Ammon's horn (tissue), 1 donor: ENCODE data around the gene LAMB2.

ENCODE experiments used
- DNase-seq: peaks from one replicate; pipeline ENCODE4 v3.0.0-alpha.2; 2016; ENCODE audit warnings: low spot score

LAMB2 gene

GRCh38 chr3:49161808-49162530 lies 29.1 kb upstream of the LAMB2 start:
- DNase-seq, result peak; percentile 36

- no peak for DNase-seq
These were observed 28.3 kb upstream of the LAMB2 start for GRCh38 chr3:49161197-49161596.

GRCh38 chr3:49158792-49159191 lies 25.9 kb upstream of the LAMB2 start:
- DNase-seq, result no peak

GRCh38 chr3:49158103-49158709 lies 25.4 kb upstream of the LAMB2 start:
- no peak for DNase-seq

GRCh38 chr3:49157289-49157688 lies 24.4 kb upstream of the LAMB2 start:
- DNase-seq, result no peak

GRCh38 chr3:49153349-49153912 lies 20.6 kb upstream of the LAMB2 start:
- no peak for DNase-seq

GRCh38 chr3:49151610-49152009 lies 18.8 kb upstream of the LAMB2 start:
- DNase-seq, result no peak

GRCh38 chr3:49148159-49148558 lies 15.3 kb upstream of the LAMB2 start:
- no peak for DNase-seq

- no peak for DNase-seq
These were observed 7.2 kb upstream of the LAMB2 start for GRCh38 chr3:49140080-49140479.

- DNase-seq, result no peak
These were observed 2.6 kb upstream of the LAMB2 start for GRCh38 chr3:49135499-49135898.

- DNase-seq, result no peak
These were observed 1.8 kb upstream of the LAMB2 start for GRCh38 chr3:49134471-49135265.

- DNase-seq, result peak; percentile 86
These were observed 539 bp upstream of the LAMB2 start for GRCh38 chr3:49133226-49133951.

- no peak for DNase-seq
These were observed 795 bp downstream of the LAMB2 start for GRCh38 chr3:49132073-49132436.

- DNase-seq, result no peak
These were observed 1.3 kb downstream of the LAMB2 start for GRCh38 chr3:49131576-49131975.

- DNase-seq, result no peak
These were observed 1.8 kb downstream of the LAMB2 start for GRCh38 chr3:49131040-49131439.

- DNase-seq, result no peak
These were observed 7.7 kb downstream of the LAMB2 start for GRCh38 chr3:49124991-49125670.

GRCh38 chr3:49124203-49124602 lies 8.6 kb downstream of the LAMB2 start:
- no peak for DNase-seq

GRCh38 chr3:49123687-49124086 lies 9.2 kb downstream of the LAMB2 start:
- DNase-seq, result no peak

- no peak for DNase-seq
These were observed 9.8 kb downstream of the LAMB2 start for GRCh38 chr3:49122886-49123545.

GRCh38 chr3:49122451-49122850 lies 10.4 kb downstream of the LAMB2 start:
- DNase-seq, result no peak

- no peak for DNase-seq
These were observed 10.8 kb downstream of the LAMB2 start for GRCh38 chr3:49122022-49122421.
